Erythroblast (primary cell): ENCODE measurements around the gene C2CD3.

Experiments
- DNase-seq, 2 experiments: peaks; one replicate each; lab custom pipeline; 2025; lab: John Stamatoyannopoulos, UW
- GATA1 ChIP-seq: IDR thresholded peaks from 2 replicates; pipeline ENCODE4 v1.6.1; 2011; ENCODE audit warnings: low read depth, mild to moderate bottlenecking, control low read depth, low read length, moderate library complexity
- POLR2A ChIP-seq: IDR thresholded peaks from 2 replicates; pipeline ENCODE4 v1.6.1; 2011; ENCODE audit warnings: mild to moderate bottlenecking, low read length

C2CD3 gene

GRCh38 chr11:73980001-73980961 lies 190.5 kb downstream of the C2CD3 start:
- TF ChIP-seq GATA1 (no peak), POLR2A (peak; percentile 72)
- peak; percentile 90 to 95 for DNase-seq

DNA sequence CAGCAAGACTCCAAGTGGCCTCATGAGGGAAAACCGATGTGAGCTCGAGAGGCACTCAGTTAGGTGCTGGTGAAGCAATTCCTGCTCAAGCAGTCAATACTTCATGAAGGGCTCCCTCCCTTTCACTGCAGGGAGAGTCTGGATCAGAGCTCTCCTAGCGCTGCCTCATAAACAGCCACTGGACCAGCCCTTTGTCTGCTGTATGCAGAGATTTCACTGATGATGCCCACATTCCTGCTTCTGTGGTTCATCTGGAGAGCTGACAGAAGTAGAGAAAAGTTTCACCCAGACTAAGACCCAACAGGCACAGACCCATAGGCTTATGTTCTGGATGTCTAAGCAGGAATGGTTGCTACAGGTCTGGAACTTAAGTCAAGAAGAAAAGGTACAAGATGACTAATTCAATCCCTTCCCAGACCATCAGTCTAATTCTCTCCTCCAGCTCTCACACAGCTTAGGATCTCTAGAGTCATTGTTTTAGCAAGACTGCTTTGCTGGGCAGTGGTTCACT lies 192.2 kb downstream of the C2CD3 start:
- TF ChIP-seq GATA1 (no peak), POLR2A (peak; percentile 70)
- no peak for DNase-seq

DNA sequence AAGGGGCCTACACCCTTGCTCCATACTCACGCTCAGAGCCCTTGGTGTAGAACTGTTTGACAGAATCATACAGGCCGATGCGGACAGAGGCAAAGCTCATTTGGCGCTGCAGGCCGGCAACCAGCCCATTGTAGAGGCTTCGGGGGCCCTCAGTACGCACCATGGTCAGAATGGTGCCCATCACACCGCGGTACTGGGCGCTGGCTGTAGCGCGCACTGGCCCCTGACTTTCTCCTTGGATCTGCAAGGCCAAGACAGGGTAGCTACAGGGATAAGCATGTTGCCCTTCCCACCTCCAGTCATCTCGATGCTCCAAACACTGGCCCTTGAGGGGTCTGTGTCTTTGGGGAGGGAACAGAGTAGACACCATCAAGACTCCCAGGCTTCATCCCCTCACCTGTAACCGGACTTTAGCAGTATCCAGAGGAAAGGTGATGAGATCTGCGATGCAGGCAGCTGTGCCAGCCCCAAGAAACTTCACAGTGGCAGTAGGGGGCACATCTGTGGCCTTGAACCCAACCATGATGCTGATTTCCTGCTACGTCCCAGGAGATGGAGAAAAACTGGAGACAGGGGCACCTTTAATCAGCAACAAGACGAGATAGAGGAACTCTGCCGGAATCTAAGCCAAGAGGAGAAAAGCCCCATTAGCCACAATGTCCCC lies 192.8 kb downstream of the C2CD3 start:
- DNase-seq, result no peak
- TF ChIP-seq POLR2A, result no peak
- no peak for TF ChIP-seq GATA1

DNA sequence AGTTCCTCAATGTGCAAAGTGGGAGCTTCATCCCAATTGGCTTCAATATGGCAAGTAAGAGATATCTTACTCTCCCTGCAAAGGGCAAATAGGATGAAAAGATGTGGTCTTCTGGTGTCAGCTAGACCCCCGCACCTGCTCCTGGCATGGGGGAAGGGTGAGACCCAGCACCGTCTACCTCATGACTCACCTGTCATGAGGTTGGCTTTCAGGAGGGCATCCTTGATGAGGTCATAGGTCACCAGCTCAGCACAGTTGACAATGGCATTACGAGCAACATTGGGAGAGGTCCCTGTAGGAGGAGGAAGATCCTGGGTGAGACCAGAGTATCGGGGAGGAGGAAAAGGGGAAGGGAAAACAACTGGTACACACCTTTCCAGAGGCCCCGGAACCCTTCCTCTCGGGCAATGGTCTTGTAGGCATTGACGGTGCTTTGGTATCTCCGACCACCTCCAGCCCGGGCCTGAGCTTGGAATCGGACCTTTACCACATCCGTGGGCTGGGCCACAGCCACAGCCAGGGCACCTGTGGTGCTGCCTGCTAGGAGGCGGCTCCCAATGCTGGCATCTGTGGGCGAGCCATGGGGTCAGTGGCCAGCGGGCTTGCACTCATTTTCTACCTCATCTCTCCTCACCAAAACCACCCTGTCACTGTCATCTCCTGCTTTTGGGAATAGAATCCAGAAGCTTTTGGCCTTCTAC lies 194.2 kb downstream of the C2CD3 start:
- no peak for TF ChIP-seq GATA1
- peak; percentile 58 for TF ChIP-seq POLR2A

DNA sequence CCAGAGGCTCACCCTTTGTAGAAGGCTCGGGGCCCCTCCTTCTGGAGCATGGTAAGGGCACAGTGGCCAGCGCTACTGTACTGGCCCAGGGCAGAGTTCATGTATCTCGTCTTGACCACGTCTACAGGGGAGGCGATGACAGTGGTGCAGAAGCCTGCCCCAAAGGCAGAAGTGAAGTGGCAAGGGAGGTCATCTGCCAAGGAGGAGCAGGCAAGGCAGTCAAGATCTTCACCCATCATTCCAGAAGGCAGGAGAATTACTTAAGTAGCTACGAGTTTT lies 195.4 kb downstream of the C2CD3 start:
- DNase-seq, result no peak
- no peak for TF ChIP-seq GATA1
- peak; percentile 46 for TF ChIP-seq POLR2A

More for the DNA sequence above, 194.2 kb downstream of the C2CD3 start:
- no peak for DNase-seq

- peak; percentile 61 for TF ChIP-seq POLR2A
- TF ChIP-seq GATA1, result no peak
- no peak for DNase-seq
Measured at GRCh38 chr11:73974604-73975478, 196.0 kb downstream of the C2CD3 start.

- TF ChIP-seq POLR2A (peak; percentile 90), GATA1 (no peak)
- peak in 1 of 2 experiments; percentile 21 for DNase-seq
Measured at GRCh38 chr11:73972620-73973449, 198.0 kb downstream of the C2CD3 start.

DNA sequence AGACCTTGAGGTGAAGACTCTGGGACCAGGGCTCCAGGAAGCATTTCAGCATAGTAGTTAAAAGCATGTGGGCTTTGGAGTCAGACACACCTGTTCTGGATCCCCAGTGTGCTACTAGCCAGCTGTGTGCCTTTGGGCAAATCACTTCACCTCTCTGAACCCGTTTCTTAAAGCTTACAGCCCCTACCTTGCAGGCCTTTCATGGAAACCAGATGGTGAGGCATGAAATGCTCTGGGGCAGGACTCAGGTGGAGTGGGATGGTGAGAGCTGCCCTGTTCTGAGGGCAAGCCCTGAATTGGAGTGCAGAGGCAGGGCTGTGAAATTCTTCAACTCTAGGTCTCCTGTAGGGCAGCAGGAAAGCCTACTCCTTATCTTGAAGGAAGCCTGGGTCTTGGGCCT lies 198.6 kb downstream of the C2CD3 start:
- no peak for DNase-seq
- TF ChIP-seq GATA1 (no peak), POLR2A (no peak)

DNA sequence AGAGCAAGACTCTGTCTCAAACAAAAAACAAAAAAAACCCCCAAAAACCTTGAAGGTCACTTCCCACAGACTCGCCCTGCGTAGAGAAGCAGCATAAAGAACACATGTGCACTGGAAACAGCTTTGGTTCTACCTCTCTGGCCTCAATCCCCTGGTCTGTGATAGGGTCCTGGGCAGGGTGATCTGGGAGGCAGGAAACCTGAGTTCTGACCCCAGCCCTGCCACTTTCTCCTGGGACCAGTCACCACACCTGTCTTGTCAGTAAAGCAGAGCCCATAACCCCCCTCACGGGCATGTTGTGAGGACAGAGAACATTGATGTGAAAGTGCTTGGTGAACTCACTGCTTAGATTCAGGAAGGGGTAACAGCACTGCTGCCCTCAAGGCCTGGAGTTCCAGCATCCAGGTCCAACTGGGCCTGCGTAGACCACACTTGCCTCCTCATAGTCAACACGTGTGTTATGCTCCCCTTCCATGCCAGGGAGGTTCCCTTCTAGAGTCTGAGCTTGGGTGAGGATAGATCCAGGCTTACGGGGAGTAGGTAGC lies 199.6 kb downstream of the C2CD3 start:
- no peak for TF ChIP-seq GATA1
- peak; percentile 86 for TF ChIP-seq POLR2A
- DNase-seq, result peak; percentile 20 to 42

DNA sequence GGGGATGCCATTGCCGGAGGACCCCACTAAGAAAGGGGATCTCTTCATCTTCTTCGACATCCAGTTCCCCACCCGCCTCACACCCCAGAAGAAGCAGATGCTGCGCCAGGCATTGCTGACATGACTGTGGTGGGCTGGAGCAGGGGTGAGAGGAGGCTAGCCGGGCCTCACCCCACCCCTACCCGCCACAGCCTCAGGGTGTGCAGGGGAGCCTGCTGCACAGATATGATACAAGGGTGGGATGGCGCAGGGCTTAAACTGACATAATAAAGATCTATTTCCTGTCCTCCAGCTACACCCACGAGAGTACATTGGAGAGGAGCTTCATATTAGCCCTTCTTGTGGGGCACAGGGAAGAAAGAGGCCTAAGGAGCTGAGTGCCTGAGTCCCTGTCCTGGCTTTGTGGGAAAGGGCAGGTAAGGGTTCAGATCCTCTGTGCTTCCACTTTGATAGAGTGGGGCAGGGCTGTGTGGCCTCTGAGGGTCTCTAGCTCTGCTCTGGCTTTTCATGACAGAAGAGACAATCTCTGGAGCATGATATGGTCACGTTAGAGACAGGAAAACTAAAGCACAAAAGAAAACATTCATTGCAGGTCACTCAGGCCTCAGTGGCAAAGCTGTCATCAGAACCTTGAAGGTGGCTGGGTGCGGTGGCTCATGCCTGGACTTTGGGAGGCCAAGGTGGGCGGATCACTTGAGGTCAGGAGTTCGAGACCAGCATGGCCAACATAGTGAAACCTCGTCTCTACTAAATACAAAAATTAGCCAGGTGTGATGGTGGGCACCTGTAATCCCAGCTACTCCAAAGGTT lies 200.6 kb downstream of the C2CD3 start:
- DNase-seq, result peak; percentile 84 to 88
- no peak for TF ChIP-seq GATA1
- peak; percentile 77 for TF ChIP-seq POLR2A

DNA sequence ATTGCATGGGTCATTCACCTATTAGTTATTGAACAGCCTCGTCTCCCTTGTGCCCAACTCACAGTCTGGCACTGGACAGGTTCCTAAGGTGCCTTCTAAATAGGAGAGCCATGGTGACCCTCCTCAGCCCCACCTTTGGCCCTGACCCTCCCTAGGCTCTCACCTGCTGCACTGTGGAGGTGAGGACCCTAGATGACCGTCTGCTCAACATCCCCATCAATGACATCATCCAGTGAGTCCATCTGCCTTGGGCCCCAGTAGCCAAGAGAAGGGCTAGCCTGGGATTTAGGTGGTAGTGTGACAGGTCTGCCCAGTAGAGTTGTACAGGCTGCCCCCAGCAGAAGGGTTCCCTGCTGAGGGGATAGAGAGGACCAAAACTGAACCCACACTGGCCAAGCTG lies 201.7 kb downstream of the C2CD3 start:
- DNase-seq, result no peak
- TF ChIP-seq GATA1, result no peak
- TF ChIP-seq POLR2A, result peak; percentile 7
